NCI-H2196 (cell line): ENCODE data around the gene LYSMD3.
"Not testable (repeated sequence)": the region's sequence is repeated elsewhere in the genome, so short reads cannot be mapped to it uniquely, and the experiment has no call there.

Source experiments
- DNase-seq: peaks from one replicate; lab custom pipeline; 2025; ENCODE audit not compliant: unreplicated experiment; lab: John Stamatoyannopoulos, UW

The LYSMD3 gene

GRCh38 chr5:90529194-90529938 lies at the start of gene LYSMD3:
Gene LYSMD3 (minus strand): TSS chr5:90529584. CDS start chr5:90525289, 4,295 bp downstream.
- peak; percentile 84 for DNase-seq

- DNase-seq: not testable (repeated sequence)
Observed at GRCh38 chr5:90576566-90576965, 47.2 kb upstream of the LYSMD3 start.

- DNase-seq: no peak
Observed at GRCh38 chr5:90575712-90576111, 46.3 kb upstream of the LYSMD3 start.

GRCh38 chr5:90571147-90571773 lies 41.9 kb upstream of the LYSMD3 start:
- DNase-seq: no peak

GRCh38 chr5:90570034-90570433 lies 40.6 kb upstream of the LYSMD3 start:
- DNase-seq: no peak

GRCh38 chr5:90569084-90569483 lies 39.7 kb upstream of the LYSMD3 start:
- DNase-seq: no peak

- DNase-seq: no peak
Observed at GRCh38 chr5:90565491-90565890, 36.1 kb upstream of the LYSMD3 start.

GRCh38 chr5:90563108-90563507 lies 33.7 kb upstream of the LYSMD3 start:
- no peak for DNase-seq

- DNase-seq: no peak
Observed at GRCh38 chr5:90562341-90562740, 33.0 kb upstream of the LYSMD3 start.

GRCh38 chr5:90561766-90562165 lies 32.4 kb upstream of the LYSMD3 start:
- DNase-seq: no peak

- DNase-seq: no peak
Observed at GRCh38 chr5:90560771-90561170, 31.4 kb upstream of the LYSMD3 start.

GRCh38 chr5:90558344-90559192 lies 29.2 kb upstream of the LYSMD3 start, which contains the start of gene ADGRV1:
Gene ADGRV1 (plus strand): TSS chr5:90558797. CDS start chr5:90558896, 99 bp downstream.
- peak; percentile 83 for DNase-seq

- DNase-seq: no peak
Observed at GRCh38 chr5:90557871-90558270, 28.5 kb upstream of the LYSMD3 start.

GRCh38 chr5:90557391-90557790 lies 28.0 kb upstream of the LYSMD3 start:
- DNase-seq: no peak

- DNase-seq: no peak
Observed at GRCh38 chr5:90555666-90556065, 26.3 kb upstream of the LYSMD3 start.

GRCh38 chr5:90554358-90555006 lies 25.1 kb upstream of the LYSMD3 start:
- no peak for DNase-seq

- no peak for DNase-seq
Observed at GRCh38 chr5:90553711-90554110, 24.3 kb upstream of the LYSMD3 start.

GRCh38 chr5:90551376-90551775 lies 22.0 kb upstream of the LYSMD3 start:
- DNase-seq: no peak

GRCh38 chr5:90550963-90551362 lies 21.6 kb upstream of the LYSMD3 start:
- no peak for DNase-seq

GRCh38 chr5:90549729-90550275 lies 20.4 kb upstream of the LYSMD3 start:
- no peak for DNase-seq

GRCh38 chr5:90549223-90549622 lies 19.8 kb upstream of the LYSMD3 start:
- no peak for DNase-seq
